ENCODE measurements around the gene RAB26.

DNA sequence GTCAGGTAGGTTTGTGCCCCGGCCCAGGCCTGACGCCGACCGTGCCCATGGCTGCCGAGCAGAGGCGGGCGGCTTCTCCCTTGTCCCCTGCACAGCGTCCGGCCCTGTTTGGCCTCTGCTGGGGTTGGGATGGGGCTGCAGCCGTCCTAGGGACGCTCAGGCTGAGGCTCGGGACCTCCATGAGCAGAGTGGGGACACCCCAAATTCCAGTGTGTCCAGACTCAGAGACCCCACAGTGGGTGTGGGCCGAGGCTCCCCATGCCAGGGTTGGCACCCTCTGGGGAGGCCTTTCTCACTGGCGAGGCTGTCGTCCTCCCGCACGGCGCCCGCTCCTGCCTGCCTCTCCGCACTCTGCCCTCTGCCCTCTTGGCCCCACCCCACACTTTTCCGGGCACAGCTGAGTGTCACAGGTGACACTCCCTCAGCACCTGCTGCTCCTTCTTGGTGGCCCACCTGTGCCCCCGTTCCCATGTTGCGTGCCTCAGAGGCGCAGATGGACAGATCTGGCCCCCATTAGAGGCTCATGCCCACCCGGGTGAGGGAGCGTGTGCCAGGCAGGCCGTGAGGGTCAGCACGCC is 23.3 kb downstream of the RAB26 start:
- TF ChIP-seq POLR2A (IDR thresholded peaks at IDR 0.05) = no peak
- TF ChIP-seq, protein P1, sequence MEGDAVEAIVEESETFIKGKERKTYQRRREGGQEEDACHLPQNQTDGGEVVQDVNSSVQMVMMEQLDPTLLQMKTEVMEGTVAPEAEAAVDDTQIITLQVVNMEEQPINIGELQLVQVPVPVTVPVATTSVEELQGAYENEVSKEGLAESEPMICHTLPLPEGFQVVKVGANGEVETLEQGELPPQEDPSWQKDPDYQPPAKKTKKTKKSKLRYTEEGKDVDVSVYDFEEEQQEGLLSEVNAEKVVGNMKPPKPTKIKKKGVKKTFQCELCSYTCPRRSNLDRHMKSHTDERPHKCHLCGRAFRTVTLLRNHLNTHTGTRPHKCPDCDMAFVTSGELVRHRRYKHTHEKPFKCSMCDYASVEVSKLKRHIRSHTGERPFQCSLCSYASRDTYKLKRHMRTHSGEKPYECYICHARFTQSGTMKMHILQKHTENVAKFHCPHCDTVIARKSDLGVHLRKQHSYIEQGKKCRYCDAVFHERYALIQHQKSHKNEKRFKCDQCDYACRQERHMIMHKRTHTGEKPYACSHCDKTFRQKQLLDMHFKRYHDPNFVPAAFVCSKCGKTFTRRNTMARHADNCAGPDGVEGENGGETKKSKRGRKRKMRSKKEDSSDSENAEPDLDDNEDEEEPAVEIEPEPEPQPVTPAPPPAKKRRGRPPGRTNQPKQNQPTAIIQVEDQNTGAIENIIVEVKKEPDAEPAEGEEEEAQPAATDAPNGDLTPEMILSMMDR (IDR thresholded peaks at IDR 0.05) = no peak

All from vagina (tissue), 2 donors.